Pancreas (tissue), 10 donors: ENCODE results near the gene RAB5IF. TPM values are rescaled to one million over a fixed set of nuclear protein-coding genes. Genes with fewer than 3 reads are reported as not detected.

ENCODE experiments used
- ATAC-seq, 4 donors: fragments of 200-7000 bp; cut with Tn5 transposase; one replicate each; pipeline versions ENCODE4 v1.8.0 to v1.9.1; 2020; ENCODE audit warnings: mild to moderate bottlenecking in 4 of 4, moderate library complexity in 4 of 4
- DNase-seq, 6 donors: peaks; one replicate each; pipeline ENCODE4 v3.0.0-alpha.2; 2020
- FAIRE-seq: peaks from 2 replicates; lab custom pipeline; 2012; peaks lifted over from hg19 to GRCh38; lab: Jason Lieb, UNC
- H3K27ac ChIP-seq, 4 donors: fragments of 200-600 bp; sonication (generic); 1 replicate in 3 of 4; 2 replicates in 1 of 4; pipeline versions ENCODE4 v1.5.0 to v1.8.0; 2020
- H3K27me3 ChIP-seq, 4 donors: fragments of 200-600 bp; one replicate each; pipeline ENCODE4 v1.8.0; 2021
- H3K36me3 ChIP-seq, 3 donors: fragments of 200-600 bp; sonication (generic) in 1 of 3; one replicate each; pipeline versions ENCODE4 v1.5.0 to v1.8.0; 2020 to 2021
- H3K4me1 ChIP-seq, 3 donors: fragments of 200-600 bp; one replicate each; pipeline ENCODE4 v1.8.0; 2021
- H3K4me3 ChIP-seq, 4 donors: fragments of 200-600 bp; sonication (generic) in 2 of 4; one replicate each; pipeline versions ENCODE4 v1.5.0 to v1.8.0; 2020 to 2021
- H3K9me3 ChIP-seq, 4 donors: fragments of 200-600 bp; one replicate each; pipeline ENCODE4 v1.8.0; 2021
- CTCF ChIP-seq, 4 donors: fragments of 200-600 bp; sonication (generic) in 3 of 4; IDR thresholded peaks; one replicate each; pipeline versions ENCODE4 v1.5.0 to v1.8.0; 2021; ENCODE audit warnings: antibody characterized with exemption in 4 of 4
- WGBS, 2 donors: extraction: QIAGEN DNeasy Blood & Tissue Kit; methylation state at CpG; one replicate each; pipeline ENCODE4 v1.1.7; 2013; 5-methylcytosine and 5-hydroxymethylcytosine counted together
- intact Hi-C, 3 donors: fragments of 100-400 bp; cut with DNase I; formaldehyde crosslinking; loops; one replicate each; pipeline versions ENCODE4 v1.11.1 to v1.14.2; 2022
- polyA plus RNA-seq, 2 donors: library from polyadenylated mRNA; stranded (reverse); fragments of 200-250 nt; gene quantifications; one replicate each; pipeline ENCODE4 v1.2.3, GENCODE V29; 2013
- total RNA-seq, 6 donors: library from RNA; stranded (reverse); fragmentation: NEBNext Ultra II Directional in 4 of 6; extraction: Animal tissue kit (Norgen Biotek cat#: 25700) in 4 of 6; gene quantifications; one replicate each; pipeline versions ENCODE4 v1.2.1 to v1.2.4, GENCODE V29; 2021 to 2023
- donor health status: healthy with polysubstance abuse.
- donor health status: DM: no; HTN: no; CAD: no; lungs with moderate emphysema.
- donor health status: DM: no; HTN: no; CAD: no.
- donor health status: control.
- donor health status: control.
- donor health status: Bipolar disorder and iron deficiency.
- donor health status: DM: yes; HTN: yes; CAD: no.
- donor health status: DM: no; HTN: no; CAD: no.
- donor health status: DM: no; HTN: no; CAD: no.
- donor health status: DM: yes; HTN: yes; CAD: no.

RAB5IF gene
- total and polyA plus RNA-seq, 8 donors = 22.2 to 45.1 (median 30.0) TPM

- FAIRE-seq (no peak), DNase-seq (peak; percentile 82 to 90 (median 85)), ATAC-seq (peak; percentile 71 to 86 (median 84))
- 5 to 8% methylated on average over 51 to 80 of the region's 80 CpGs for WGBS, 2 donors
- H3K9me3 ChIP-seq = no peaks in the 10 kb centered on the region
- no peaks in the 10 kb centered on the region for H3K36me3 ChIP-seq
- no peak for TF ChIP-seq CTCF (IDR thresholded peaks at IDR 0.05)
- H3K4me3 ChIP-seq = peak within 1 kb of the TSS; percentile 63 to 84 (median 82)
- intact Hi-C loops = no loop called here
- peaks cover 6% of the 10 kb centered on the region in 3 donors for H3K4me1 ChIP-seq
- peak within 1 kb of the TSS; percentile 89 to 93 (median 90) for H3K27ac ChIP-seq
- no peaks in the 10 kb centered on the region for H3K27me3 ChIP-seq
Measured at GRCh38 chr20:36573103-36573797, 32.3 kb upstream of the RAB5IF start, which contains the start of gene TGIF2. TGIF2 (plus strand) TSS chr20:36573597; CDS start chr20:36578775, 5,178 bp downstream.

GRCh38 chr20:36573798-36574365 lies 31.7 kb upstream of the RAB5IF start:
- intact Hi-C loops = no loop called here
- ATAC-seq (peak; percentile 15 to 28 (median 20)), FAIRE-seq (no peak), DNase-seq (peak in 5 of 6 donors; percentile 33 to 83 (median 56))
- Histone ChIP-seq H3K9me3 (no peaks in the 10 kb centered on the region), H3K36me3 (peaks cover 0 to under 1% (median 0%) of the 10 kb centered on the region in 3 donors), H3K4me3 (peak overlapping the region; percentile 63 to 84 (median 82)), H3K27me3 (no peaks in the 10 kb centered on the region), H3K4me1 (peaks cover 6% of the 10 kb centered on the region in 3 donors), H3K27ac (peak overlapping the region; percentile 89 to 93 (median 90))
- WGBS, 2 donors = 1% methylated on average over 25 to 53 of the region's 53 CpGs
- no peak for TF ChIP-seq CTCF (IDR thresholded peaks at IDR 0.05)

GRCh38 chr20:36574366-36575135 lies 31.0 kb upstream of the RAB5IF start:
- peaks cover 6% of the 10 kb centered on the region in 3 donors for H3K4me1 ChIP-seq
- no peak for FAIRE-seq
- peak; percentile 44 to 60 (median 56) for ATAC-seq
- no peaks in the 10 kb centered on the region for H3K9me3 ChIP-seq
- no peaks in the 10 kb centered on the region for H3K27me3 ChIP-seq
- no peak for TF ChIP-seq CTCF (IDR thresholded peaks at IDR 0.05)
- DNase-seq = peak; percentile 63 to 85 (median 70)
- intact Hi-C loops = no loop called here
- H3K4me3 ChIP-seq = peak overlapping the region; percentile 63 to 84 (median 82)
- peaks cover 0 to 7% (median 0%) of the 10 kb centered on the region in 3 donors for H3K36me3 ChIP-seq
- peak overlapping the region; percentile 89 to 93 (median 90) for H3K27ac ChIP-seq
- WGBS, 2 donors = 1 to 2% methylated on average over 50 to 64 of the region's 69 CpGs

GRCh38 chr20:36576081-36576445 lies 29.5 kb upstream of the RAB5IF start:
- H3K27ac ChIP-seq = peak overlapping the region; percentile 89 to 93 (median 90)
- H3K36me3 ChIP-seq = peaks cover 0 to 19% (median 0%) of the 10 kb centered on the region in 3 donors
- no peaks in the 10 kb centered on the region for H3K9me3 ChIP-seq
- FAIRE-seq = no peak
- peak overlapping the region in 1 of 4 donors; percentile 84 for H3K4me3 ChIP-seq
- WGBS, 2 donors = 19 to 26% methylated on average over 1 of the region's 1 CpG
- no peak for TF ChIP-seq CTCF (IDR thresholded peaks at IDR 0.05)
- peaks cover 6% of the 10 kb centered on the region in 3 donors for H3K4me1 ChIP-seq
- DNase-seq = no peak
- ATAC-seq = no peak
- H3K27me3 ChIP-seq = no peaks in the 10 kb centered on the region
- intact Hi-C loops = no loop called here
